ENCODE results near the gene RNU6-9.

GRCh38 chr19:913080-913748 lies 19.9 kb downstream of the RNU6-9 start, which contains the start of gene R3HDM4:
- TF ChIP-seq EZH2phosphoT487 (conservative IDR thresholded peaks at IDR 0.05; ENCODE audit: low read length) (no peak), CTCF (IDR thresholded peaks at IDR 0.05; ENCODE audit: insufficient read depth, low read length, poor library complexity, severe bottlenecking) (no peak)
